Ishikawa (cell line): ENCODE data around the gene MICU2.

Experiments
- EP300 ChIP-seq: IDR thresholded peaks from 2 replicates; pipeline ENCODE4 v1.6.1; 2012; ENCODE audit warnings: borderline replicate concordance
- MAX ChIP-seq: IDR thresholded peaks from 2 replicates; pipeline ENCODE4 v1.6.1; 2012
- ZBTB7A ChIP-seq: IDR thresholded peaks from 2 replicates; pipeline ENCODE4 v1.6.1; 2012; ENCODE audit warnings: low read depth
- TF ChIP-seq, protein P1 (sequence below): IDR thresholded peaks from 2 replicates; pipeline ENCODE4 v1.6.1; 2012

GRCh38 chr13:21590231-21590630 lies 13.7 kb downstream of the MICU2 start:
- no peak for TF ChIP-seq MAX
- TF ChIP-seq, protein P1, sequence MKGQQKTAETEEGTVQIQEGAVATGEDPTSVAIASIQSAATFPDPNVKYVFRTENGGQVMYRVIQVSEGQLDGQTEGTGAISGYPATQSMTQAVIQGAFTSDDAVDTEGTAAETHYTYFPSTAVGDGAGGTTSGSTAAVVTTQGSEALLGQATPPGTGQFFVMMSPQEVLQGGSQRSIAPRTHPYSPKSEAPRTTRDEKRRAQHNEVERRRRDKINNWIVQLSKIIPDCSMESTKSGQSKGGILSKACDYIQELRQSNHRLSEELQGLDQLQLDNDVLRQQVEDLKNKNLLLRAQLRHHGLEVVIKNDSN: no peak
- TF ChIP-seq EP300: no peak
- no peak for TF ChIP-seq ZBTB7A
